Activated CD4-positive, alpha-beta T cell treated with anti-CD3 and anti-CD28 coated beads, Interleukin-10, Interleukin-2, amounts not matched to agents 100 ng/mL and 50 ng/mL, durations not matched to agents 16 hours and 8 hours (primary cell): ENCODE data around the gene UBAC2.
"Not testable (repeated sequence)": the region's sequence is repeated elsewhere in the genome, so short reads cannot be mapped to it uniquely, and the experiment has no call there.

ENCODE experiments used
- DNase-seq: peaks from one replicate; pipeline ENCODE4 v3.0.0-alpha.2; 2020

UBAC2 gene

GRCh38 chr13:99382428-99383133 lies 181.9 kb downstream of the UBAC2 start:
- DNase-seq: peak; percentile 36

- DNase-seq: no peak
Measured at GRCh38 chr13:99383511-99383921, 182.9 kb downstream of the UBAC2 start.

- peak; percentile 41 for DNase-seq
Measured at GRCh38 chr13:99383946-99384345, 183.3 kb downstream of the UBAC2 start.

GRCh38 chr13:99384468-99384867 lies 183.8 kb downstream of the UBAC2 start:
- peak; percentile 28 for DNase-seq

GRCh38 chr13:99385161-99385560 lies 184.5 kb downstream of the UBAC2 start:
- DNase-seq: no peak

GRCh38 chr13:99385940-99386339 lies 185.3 kb downstream of the UBAC2 start:
- DNase-seq: no peak

- no peak for DNase-seq
Measured at GRCh38 chr13:99386495-99386894, 185.8 kb downstream of the UBAC2 start.

GRCh38 chr13:99386911-99387788 lies 186.5 kb downstream of the UBAC2 start:
- peak; percentile 86 for DNase-seq

- no peak for DNase-seq
Measured at GRCh38 chr13:99388334-99388923, 187.8 kb downstream of the UBAC2 start.

- DNase-seq: not testable (repeated sequence)
Measured at GRCh38 chr13:99389094-99389493, 188.4 kb downstream of the UBAC2 start.

GRCh38 chr13:99389520-99390304 lies 189.1 kb downstream of the UBAC2 start:
- DNase-seq: no peak

GRCh38 chr13:99390601-99391000 lies 189.9 kb downstream of the UBAC2 start:
- DNase-seq: no peak

GRCh38 chr13:99391781-99392469 lies 191.3 kb downstream of the UBAC2 start:
- no peak for DNase-seq

GRCh38 chr13:99392470-99393135 lies 191.9 kb downstream of the UBAC2 start:
- DNase-seq: no peak

GRCh38 chr13:99393391-99393790 lies 192.7 kb downstream of the UBAC2 start:
- DNase-seq: not testable (repeated sequence)

- no peak for DNase-seq
Measured at GRCh38 chr13:99393791-99394735, 193.4 kb downstream of the UBAC2 start.

- DNase-seq: no peak
Measured at GRCh38 chr13:99395436-99395835, 194.8 kb downstream of the UBAC2 start.

GRCh38 chr13:99396446-99396845 lies 195.8 kb downstream of the UBAC2 start:
- no peak for DNase-seq

- no peak for DNase-seq
Measured at GRCh38 chr13:99398071-99398470, 197.4 kb downstream of the UBAC2 start.

GRCh38 chr13:99398916-99399622 lies 198.4 kb downstream of the UBAC2 start:
- no peak for DNase-seq
